HEK293 (cell line): ENCODE measurements around the gene ANO3.

Experiments used
- CTCF ChIA-PET: fragments of 350-600 bp; formaldehyde crosslinking; extraction: SDS; loops from one replicate; lab custom pipeline; 2021; ENCODE audit warnings: antibody characterized with exemption; lab: Yijun Ruan, JAX
- POLR2A ChIA-PET: fragments of 300-600 bp; formaldehyde crosslinking; extraction: SDS; loops from one replicate; lab custom pipeline; 2020; ENCODE audit warnings: antibody characterized with exemption, inconsistent platforms; lab: Yijun Ruan, JAX
- H3K27ac ChIP-seq: fragments of 200-500 bp; sonication (Bioruptor generic); 2 replicates; pipeline ENCODE4 v1.5.1; 2014; ENCODE audit warnings: low read depth, low read length, control low read depth, inconsistent platforms; ENCODE audit errors: extremely low read depth
- H3K36me3 ChIP-seq, 2 experiments: fragments of 200-500 bp in 1 of 2; sonication (Bioruptor generic) in 1 of 2; 1 replicate in 1 of 2; 2 replicates in 1 of 2; pipeline ENCODE4 v1.5.1; 2014 to 2017; ENCODE audit warnings: inconsistent platforms in 2 of 2, low read length in 2 of 2; ENCODE audit not compliant: control insufficient read depth in 2 of 2, insufficient read depth in 1 of 2
- H3K4me1 ChIP-seq: fragments of 200-500 bp; sonication (Bioruptor generic); 2 replicates; pipeline ENCODE4 v1.5.1; 2014; ENCODE audit warnings: mild to moderate bottlenecking, low read length, inconsistent platforms; ENCODE audit not compliant: control insufficient read depth, insufficient read depth
- H3K4me3 ChIP-seq: 2 replicates; pipeline ENCODE4 v1.5.1; 2011; ENCODE audit warnings: low read depth, mild to moderate bottlenecking, control low read depth, low read length, moderate library complexity
- H3K9me3 ChIP-seq: fragments of 200-500 bp; sonication (Bioruptor generic); 2 replicates; pipeline ENCODE4 v1.5.1; 2014; ENCODE audit warnings: low read depth, low read length, inconsistent platforms; ENCODE audit not compliant: control insufficient read depth, insufficient read depth
- GLIS1 ChIP-seq: fragments of 450-650 bp; formaldehyde crosslinking; IDR thresholded peaks from 2 replicates; pipeline ENCODE4 v1.5.1; 2016; ENCODE audit warnings: missing biosample characterization, missing genetic modification characterization
- HIC1 ChIP-seq: fragments of 450-650 bp; formaldehyde crosslinking; IDR thresholded peaks from 2 replicates; pipeline ENCODE4 v1.5.1; 2016; ENCODE audit warnings: missing biosample characterization, missing genetic modification characterization
- KLF17 ChIP-seq: fragments of 450-650 bp; formaldehyde crosslinking; IDR thresholded peaks from 2 replicates; pipeline ENCODE4 v1.5.1; 2016; ENCODE audit warnings: missing biosample characterization, missing genetic modification characterization
- SALL2 ChIP-seq: fragments of 450-650 bp; formaldehyde crosslinking; IDR thresholded peaks from 2 replicates; pipeline ENCODE4 v1.5.0; 2017; ENCODE audit warnings: missing biosample characterization, mild to moderate bottlenecking, missing genetic modification characterization, borderline replicate concordance
- SP3 ChIP-seq: fragments of 450-650 bp; formaldehyde crosslinking; IDR thresholded peaks from 2 replicates; pipeline ENCODE4 v1.5.1; 2016; ENCODE audit warnings: missing biosample characterization, missing genetic modification characterization
- SP7 ChIP-seq: fragments of 450-650 bp; formaldehyde crosslinking; IDR thresholded peaks from 2 replicates; pipeline ENCODE4 v1.5.1; 2016; ENCODE audit warnings: missing biosample characterization, missing genetic modification characterization
- ZBTB10 ChIP-seq: fragments of 450-650 bp; formaldehyde crosslinking; IDR thresholded peaks from 2 replicates; pipeline ENCODE4 v1.5.1; 2016; ENCODE audit warnings: missing biosample characterization, missing genetic modification characterization
- ZNF16 ChIP-seq: fragments of 450-650 bp; formaldehyde crosslinking; IDR thresholded peaks from 2 replicates; pipeline ENCODE4 v1.5.1; 2016; ENCODE audit warnings: low read depth, missing biosample characterization, missing genetic modification characterization
- ZNF18 ChIP-seq: fragments of 450-650 bp; formaldehyde crosslinking; IDR thresholded peaks from 2 replicates; pipeline ENCODE4 v1.5.1; 2016; ENCODE audit warnings: missing biosample characterization, missing genetic modification characterization
- ZNF19 ChIP-seq: fragments of 450-650 bp; formaldehyde crosslinking; IDR thresholded peaks from 2 replicates; pipeline ENCODE4; 2016; ENCODE audit warnings: missing biosample characterization, missing genetic modification characterization, low read depth
- ZNF23 ChIP-seq: fragments of 450-650 bp; formaldehyde crosslinking; IDR thresholded peaks from 2 replicates; pipeline ENCODE4 v1.5.1; 2016; ENCODE audit warnings: missing biosample characterization, missing genetic modification characterization, borderline replicate concordance
- ZNF426 ChIP-seq: fragments of 450-650 bp; formaldehyde crosslinking; IDR thresholded peaks from 2 replicates; pipeline ENCODE4 v1.5.1; 2017; ENCODE audit warnings: missing biosample characterization, missing genetic modification characterization, mild to moderate bottlenecking, inconsistent platforms, moderate library complexity
- ZNF433 ChIP-seq: fragments of 450-650 bp; formaldehyde crosslinking; IDR thresholded peaks from 2 replicates; pipeline ENCODE4 v1.5.1; 2016; ENCODE audit warnings: missing biosample characterization, missing genetic modification characterization, low read depth
- ZNF596 ChIP-seq: fragments of 450-650 bp; IDR thresholded peaks from 2 replicates; pipeline ENCODE4 v1.5.0; 2018; ENCODE audit warnings: missing biosample characterization, mild to moderate bottlenecking, missing genetic modification characterization, moderate library complexity
- ZNF626 ChIP-seq: fragments of 450-650 bp; sonication (Bioruptor Pico); formaldehyde crosslinking; IDR thresholded peaks from 2 replicates; pipeline ENCODE4 v1.5.1; 2018; ENCODE audit warnings: missing biosample characterization, missing genetic modification characterization, inconsistent platforms
- ZNF645 ChIP-seq: fragments of 450-650 bp; formaldehyde crosslinking; IDR thresholded peaks from 2 replicates; pipeline ENCODE4; 2016; ENCODE audit warnings: missing biosample characterization, missing genetic modification characterization
- ZNF654 ChIP-seq: fragments of 450-650 bp; formaldehyde crosslinking; IDR thresholded peaks from 2 replicates; pipeline ENCODE4 v1.5.1; 2016; ENCODE audit warnings: low read depth, missing biosample characterization, missing genetic modification characterization
- ZNF677 ChIP-seq: fragments of 450-650 bp; IDR thresholded peaks from 2 replicates; pipeline ENCODE4 v1.5.0; 2018; ENCODE audit warnings: missing biosample characterization, mild to moderate bottlenecking, missing genetic modification characterization, moderate library complexity
- ZNF791 ChIP-seq: fragments of 450-650 bp; formaldehyde crosslinking; IDR thresholded peaks from 2 replicates; pipeline ENCODE4 v1.5.1; 2016; ENCODE audit warnings: missing biosample characterization, missing genetic modification characterization

Gene ANO3

GRCh38 chr11:26599876-26600434 lies 268.0 kb downstream of the ANO3 start:
- Histone ChIP-seq H3K9me3 (no peaks in the 10 kb centered on the region), H3K4me3 (no peak overlapping the region), H3K4me1 (no peaks in the 10 kb centered on the region), H3K27ac (no peak overlapping the region)
- POLR2A ChIA-PET = no interaction called here
- CTCF ChIA-PET = no interaction called here
- no peak for TF ChIP-seq ZNF426
- no peak for TF ChIP-seq ZNF645 (tag by site-specific recombination)
- TF ChIP-seq ZNF19 (tag by site-specific recombination) = no peak
- TF ChIP-seq ZNF23 (tag by site-specific recombination) = no peak
- TF ChIP-seq ZNF596 (tag by site-specific recombination) = no peak
- no peak for TF ChIP-seq SALL2 (tag by site-specific recombination)
- no peak for TF ChIP-seq ZNF433 (tag by site-specific recombination)
- no peak for TF ChIP-seq ZNF18 (tag by site-specific recombination)
- no peak for TF ChIP-seq ZNF677 (tag by site-specific recombination)
- TF ChIP-seq ZNF654 (tag by site-specific recombination) = no peak
- TF ChIP-seq ZBTB10 (tag by site-specific recombination) = no peak
- no peak for TF ChIP-seq SP7 (tag by site-specific recombination)
- TF ChIP-seq HIC1 (tag by site-specific recombination) = no peak
- no peak for TF ChIP-seq ZNF16 (tag by site-specific recombination)
- TF ChIP-seq ZNF626 (tag by site-specific recombination) = no peak
- TF ChIP-seq, all 188 proteins: peak for 0
- no peaks in the 10 kb centered on the region for H3K36me3 ChIP-seq

GRCh38 chr11:26607725-26608506 lies 276.0 kb downstream of the ANO3 start:
- Histone ChIP-seq H3K4me1 (no peaks in the 10 kb centered on the region), H3K4me3 (no peak overlapping the region), H3K36me3 (no peaks in the 10 kb centered on the region), H3K9me3 (no peaks in the 10 kb centered on the region), H3K27ac (no peak overlapping the region)
- POLR2A ChIA-PET = no interaction called here
- TF ChIP-seq GLIS1 (tag by site-specific recombination) = no peak
- no peak for TF ChIP-seq KLF17
- TF ChIP-seq ZNF791 (tag by site-specific recombination) = no peak
- no peak for TF ChIP-seq SP3 (tag by site-specific recombination)
- CTCF ChIA-PET = interaction anchor here (0.5 to 1.2 kb wide), 3 partner anchors 36 to 323 kb away, joined by 3 read pairs; no protein-coding TSS in a partner anchor
